Neutrophil (primary cell): Measurements from ENCODE around the gene JARID2.

Experiments
- H3K27ac ChIP-seq: fragments of 200-600 bp; sonication (generic); 2 replicates; pipeline ENCODE4 v1.5.1; 2016; ENCODE audit warnings: mild to moderate bottlenecking, moderate library complexity
- H3K27me3 ChIP-seq: fragments of 200-600 bp; sonication (generic); 2 replicates; pipeline ENCODE4 v1.6.0; 2016; ENCODE audit warnings: mild to moderate bottlenecking
- H3K36me3 ChIP-seq: fragments of 200-600 bp; sonication (generic); 2 replicates; pipeline ENCODE4 v1.5.1; 2017
- H3K4me1 ChIP-seq, 2 experiments: fragments of 200-600 bp in 1 of 2; sonication (generic) in 1 of 2; 1 replicate in 1 of 2; 2 replicates in 1 of 2; pipeline versions ENCODE4 v1.5.1 to v1.6.1; 2013 to 2016; ENCODE audit warnings: low read depth in 1 of 2, low read length in 1 of 2, mild to moderate bottlenecking in 1 of 2, moderate library complexity in 1 of 2; ENCODE audit not compliant: control insufficient read depth in 1 of 2, insufficient read depth in 1 of 2
- H3K4me3 ChIP-seq, 2 experiments: fragments of 200-600 bp in 1 of 2; sonication (generic) in 1 of 2; 1 replicate in 1 of 2; 2 replicates in 1 of 2; pipeline ENCODE4 v1.5.1; 2013 to 2016; ENCODE audit warnings: low read depth in 1 of 2, low read length in 1 of 2, mild to moderate bottlenecking in 1 of 2, moderate library complexity in 1 of 2
- H3K9me3 ChIP-seq: fragments of 200-600 bp; sonication (generic); 2 replicates; pipeline ENCODE4 v1.5.1; 2016
- TF ChIP-seq, protein P1 (sequence below): fragments of 200-600 bp; sonication (generic); IDR thresholded peaks from 2 replicates; pipeline ENCODE4 v1.5.1; 2016; ENCODE audit warnings: antibody characterized with exemption

The JARID2 gene

DNA sequence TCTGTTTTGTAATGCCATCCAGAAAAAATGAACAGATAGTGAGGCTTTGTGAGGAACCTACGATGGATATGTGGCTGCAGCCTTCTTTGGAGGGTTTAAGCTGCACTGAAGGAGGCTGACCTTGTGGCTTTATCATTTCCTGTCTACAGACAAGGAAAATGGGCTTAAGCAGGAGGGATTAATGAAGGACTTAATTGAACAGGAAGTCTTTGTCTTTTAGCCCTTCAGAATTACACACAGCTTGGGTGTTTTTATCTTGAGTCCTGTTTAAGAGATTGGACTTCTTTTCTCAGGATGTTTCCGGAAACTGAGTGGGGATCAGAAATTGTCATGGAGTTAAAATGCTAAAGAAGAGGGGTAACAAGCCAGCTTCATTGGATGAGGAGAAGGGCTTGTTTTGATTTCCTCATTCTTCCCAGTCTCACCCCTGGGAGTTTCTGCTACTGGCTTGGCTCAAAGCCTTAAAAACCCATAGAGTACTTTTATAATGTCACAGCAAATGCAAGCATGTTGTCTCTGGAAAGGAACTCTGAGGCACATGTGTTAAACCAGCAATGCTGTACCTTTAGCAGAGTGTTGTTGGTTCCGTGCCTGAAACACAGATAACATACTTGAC lies 193.6 kb downstream of the JARID2 start:
- Histone ChIP-seq H3K4me3 (no peak overlapping the region), H3K27ac (peak overlapping the region; percentile 21), H3K9me3 (no peaks in the 10 kb centered on the region), H3K27me3 (no peaks in the 10 kb centered on the region), H3K4me1 (peaks cover 43 to 70% of the 10 kb centered on the region in 2 experiments), H3K36me3 (no peaks in the 10 kb centered on the region)
- TF ChIP-seq, protein P1, sequence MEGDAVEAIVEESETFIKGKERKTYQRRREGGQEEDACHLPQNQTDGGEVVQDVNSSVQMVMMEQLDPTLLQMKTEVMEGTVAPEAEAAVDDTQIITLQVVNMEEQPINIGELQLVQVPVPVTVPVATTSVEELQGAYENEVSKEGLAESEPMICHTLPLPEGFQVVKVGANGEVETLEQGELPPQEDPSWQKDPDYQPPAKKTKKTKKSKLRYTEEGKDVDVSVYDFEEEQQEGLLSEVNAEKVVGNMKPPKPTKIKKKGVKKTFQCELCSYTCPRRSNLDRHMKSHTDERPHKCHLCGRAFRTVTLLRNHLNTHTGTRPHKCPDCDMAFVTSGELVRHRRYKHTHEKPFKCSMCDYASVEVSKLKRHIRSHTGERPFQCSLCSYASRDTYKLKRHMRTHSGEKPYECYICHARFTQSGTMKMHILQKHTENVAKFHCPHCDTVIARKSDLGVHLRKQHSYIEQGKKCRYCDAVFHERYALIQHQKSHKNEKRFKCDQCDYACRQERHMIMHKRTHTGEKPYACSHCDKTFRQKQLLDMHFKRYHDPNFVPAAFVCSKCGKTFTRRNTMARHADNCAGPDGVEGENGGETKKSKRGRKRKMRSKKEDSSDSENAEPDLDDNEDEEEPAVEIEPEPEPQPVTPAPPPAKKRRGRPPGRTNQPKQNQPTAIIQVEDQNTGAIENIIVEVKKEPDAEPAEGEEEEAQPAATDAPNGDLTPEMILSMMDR, result no peak

DNA sequence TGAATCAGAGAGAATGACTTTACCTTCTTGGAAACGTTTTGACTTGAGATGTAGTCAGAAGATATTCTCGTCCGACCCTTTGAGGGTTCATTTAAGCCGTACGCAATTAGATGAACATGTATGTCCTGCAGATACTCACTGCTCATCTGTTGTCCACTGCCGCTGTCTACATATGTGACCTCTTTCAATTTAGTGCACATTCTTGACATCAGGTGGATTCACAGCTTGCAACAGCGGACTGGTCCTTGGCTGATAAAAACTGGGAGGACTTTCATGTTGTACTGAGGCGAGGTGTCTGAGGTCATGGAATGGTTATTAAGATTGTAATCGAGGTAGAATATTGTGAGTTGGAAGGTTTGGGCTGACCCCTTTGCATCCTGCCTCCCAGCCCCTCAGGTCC lies 194.2 kb downstream of the JARID2 start:
- Histone ChIP-seq H3K36me3 (no peaks in the 10 kb centered on the region), H3K27ac (no peak overlapping the region), H3K9me3 (no peaks in the 10 kb centered on the region), H3K4me3 (no peak overlapping the region), H3K27me3 (no peaks in the 10 kb centered on the region), H3K4me1 (peaks cover 43 to 72% of the 10 kb centered on the region in 2 experiments)
- TF ChIP-seq, protein P1, result no peak

DNA sequence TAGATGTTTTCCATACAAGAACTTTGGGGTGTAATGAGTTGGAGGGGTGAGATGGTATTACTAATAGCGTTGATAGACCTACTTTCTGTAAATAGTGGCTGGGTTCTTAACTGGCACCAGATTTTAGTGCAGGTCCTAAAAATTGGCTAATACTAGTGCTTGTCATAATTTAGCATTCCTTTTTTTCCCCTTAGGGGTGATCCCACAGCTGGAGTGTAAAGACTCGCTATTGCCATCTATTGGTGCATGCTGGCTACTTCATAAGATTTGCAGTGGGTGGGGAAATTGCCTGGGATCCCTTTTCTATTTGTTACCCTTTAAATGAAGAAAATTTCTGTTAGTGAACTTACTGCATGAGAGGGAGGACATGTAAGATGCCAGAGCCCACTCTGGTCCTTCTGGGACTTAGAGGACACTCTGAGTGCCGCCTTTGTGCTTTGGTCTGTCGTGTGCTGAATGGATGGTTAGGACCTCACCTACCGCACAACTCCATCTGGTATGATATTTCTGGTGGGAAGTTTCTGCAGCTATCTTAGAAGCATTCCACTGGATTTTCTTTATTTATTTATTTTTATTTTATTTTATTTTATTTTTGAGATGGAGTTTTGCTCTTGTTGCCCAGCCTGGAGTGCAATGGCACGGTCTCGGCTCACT lies 195.5 kb downstream of the JARID2 start:
- H3K9me3 ChIP-seq, result no peaks in the 10 kb centered on the region
- H3K4me1 ChIP-seq, result peaks cover 38 to 69% of the 10 kb centered on the region in 2 experiments
- H3K27ac ChIP-seq, result no peak overlapping the region
- H3K36me3 ChIP-seq, result no peaks in the 10 kb centered on the region
- H3K27me3 ChIP-seq, result no peaks in the 10 kb centered on the region
- no peak overlapping the region for H3K4me3 ChIP-seq
- TF ChIP-seq, protein P1, result peak; percentile 65

DNA sequence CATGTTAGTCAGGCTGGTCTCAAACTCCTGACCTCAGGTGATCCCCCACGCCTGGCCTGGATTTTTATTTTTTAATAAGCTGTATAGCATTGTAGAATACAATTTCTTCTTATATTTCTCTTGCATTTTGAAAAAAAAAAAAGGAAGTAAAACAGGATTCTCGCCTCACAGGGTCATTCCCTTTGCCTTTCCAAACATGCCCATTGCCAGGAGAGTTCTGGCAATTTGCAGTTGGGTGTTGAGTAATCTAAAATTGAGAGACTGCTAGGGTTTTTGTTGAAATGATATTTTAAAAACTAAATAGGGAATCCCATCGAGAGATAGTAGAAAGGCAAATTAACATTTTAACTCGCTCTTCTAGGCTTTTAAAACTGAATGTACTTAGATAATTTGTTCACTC lies 196.1 kb downstream of the JARID2 start:
- H3K27ac ChIP-seq, result peak overlapping the region; percentile 23
- no peak overlapping the region for H3K4me3 ChIP-seq
- no peaks in the 10 kb centered on the region for H3K9me3 ChIP-seq
- TF ChIP-seq, protein P1, result no peak
- no peaks in the 10 kb centered on the region for H3K36me3 ChIP-seq
- no peaks in the 10 kb centered on the region for H3K27me3 ChIP-seq
- H3K4me1 ChIP-seq, result peaks cover 32 to 64% of the 10 kb centered on the region in 2 experiments

DNA sequence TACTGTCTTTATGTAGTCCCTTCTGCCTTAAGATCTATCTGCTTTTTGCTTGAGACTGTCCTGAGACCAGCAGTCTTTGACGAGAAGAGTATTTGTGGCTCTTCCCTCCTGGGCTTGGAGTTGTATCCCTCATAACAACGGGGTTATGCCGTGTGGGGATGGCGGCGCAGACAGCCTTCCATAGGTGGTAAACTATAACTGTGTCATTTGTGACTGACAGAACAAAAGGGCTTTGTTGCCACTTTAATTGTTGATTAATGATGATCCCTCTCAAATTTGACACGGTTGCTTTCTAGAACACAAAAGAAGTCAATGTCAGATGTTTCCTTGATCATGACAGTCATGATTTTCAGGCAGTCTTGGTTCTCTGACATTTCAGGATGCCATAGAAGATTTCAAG lies 196.6 kb downstream of the JARID2 start:
- no peaks in the 10 kb centered on the region for H3K36me3 ChIP-seq
- H3K27ac ChIP-seq, result peak overlapping the region; percentile 23
- H3K4me3 ChIP-seq, result no peak overlapping the region
- no peaks in the 10 kb centered on the region for H3K9me3 ChIP-seq
- peaks cover 29 to 59% of the 10 kb centered on the region in 2 experiments for H3K4me1 ChIP-seq
- TF ChIP-seq, protein P1, result no peak
- no peaks in the 10 kb centered on the region for H3K27me3 ChIP-seq
